Endothelial cell of umbilical vein (primary cell): Measurements from ENCODE around the gene MYO1B. TPM values are rescaled to one million over a fixed set of nuclear protein-coding genes. Genes with fewer than 3 reads are reported as not detected.

Experiments
- BruUV-seq: library from RNA; stranded (reverse); fragments of 400-500 nt; replicated peaks from 2 replicates; lab custom pipeline; 2021; lab: Mats Ljungman, UMichigan
- CTCF ChIA-PET: fragments of 300-600, 350-600 bp; sonication (Branson Sonifier 250); formaldehyde crosslinking; loops from one replicate; lab custom pipeline; 2021; ENCODE audit warnings: antibody characterized with exemption, inconsistent platforms; lab: Charles Lee
- POLR2A ChIA-PET: fragments of 300-600, 350-600 bp; sonication (Branson Sonifier 250); formaldehyde crosslinking; loops from one replicate; lab custom pipeline; 2021; ENCODE audit warnings: antibody characterized with exemption, inconsistent platforms; lab: Charles Lee
- DNase-seq: peaks from one replicate; pipeline ENCODE4 v3.0.0-alpha.2; 2011; ENCODE audit warnings: low read depth, low spot score
- FAIRE-seq: peaks from 2 replicates; lab custom pipeline; 2011; peaks lifted over from hg19 to GRCh38; lab: Jason Lieb, UNC
- H2AFZ ChIP-seq: 2 replicates; pipeline ENCODE4 v1.6.0; 2012; ENCODE audit warnings: low read depth, low read length, control low read depth, inconsistent platforms
- H3K27ac ChIP-seq: 2 replicates; pipeline ENCODE4 v1.5.1; 2011; ENCODE audit warnings: low read depth, mild to moderate bottlenecking, control low read depth, low read length, moderate library complexity; ENCODE audit not compliant: insufficient read depth
- H3K27me3 ChIP-seq, 2 experiments: 2 replicates each; pipeline versions ENCODE4 v1.6.0 to v1.6.1; 2011; ENCODE audit warnings: low read length in 2 of 2, mixed read lengths in 1 of 2; ENCODE audit not compliant: control insufficient read depth in 2 of 2, insufficient read depth in 2 of 2
- H3K36me3 ChIP-seq, 2 experiments: 2 replicates in 1 of 2; 3 replicates in 1 of 2; pipeline ENCODE4 v1.5.1; 2011; ENCODE audit warnings: low read length in 2 of 2, mild to moderate bottlenecking in 1 of 2, moderate library complexity in 1 of 2; ENCODE audit not compliant: control insufficient read depth in 2 of 2, insufficient read depth in 2 of 2; ENCODE audit errors: extremely low read depth in 1 of 2
- H3K4me1 ChIP-seq: 3 replicates; pipeline ENCODE4 v1.5.1; 2011; ENCODE audit warnings: mild to moderate bottlenecking, low read length; ENCODE audit not compliant: control insufficient read depth, insufficient read depth; ENCODE audit errors: extremely low read depth
- H3K4me2 ChIP-seq: 2 replicates; pipeline ENCODE4 v1.6.1; 2011; ENCODE audit warnings: low read length, control low read depth, mixed read lengths; ENCODE audit not compliant: insufficient read depth
- H3K4me3 ChIP-seq, 3 experiments: fragments of 200-600 bp in 1 of 3; sonication (generic), shearing (Covaris generic) in 1 of 3; replicated peaks in 1 of 3; 2 replicates each; pipeline ENCODE4 v1.5.1; 2011 to 2016; ENCODE audit warnings: control low read depth in 3 of 3, low read length in 3 of 3, mild to moderate bottlenecking in 2 of 3, inconsistent platforms in 1 of 3, low read depth in 1 of 3, moderate library complexity in 1 of 3; ENCODE audit not compliant: insufficient read depth in 1 of 3
- H3K79me2 ChIP-seq: 2 replicates; pipeline ENCODE4 v1.6.0; 2012; ENCODE audit warnings: low read length, inconsistent platforms; ENCODE audit not compliant: control insufficient read depth, insufficient read depth
- H3K9ac ChIP-seq: replicated peaks from 2 replicates; pipeline ENCODE3; 2011; ENCODE audit warnings: low read length, control low read depth; ENCODE audit not compliant: insufficient read depth; ENCODE audit errors: extremely low read depth
- H3K9me1 ChIP-seq: replicated peaks from 3 replicates; pipeline ENCODE4 v1.6.0; 2011; ENCODE audit warnings: mild to moderate bottlenecking, low read length; ENCODE audit not compliant: control insufficient read depth, insufficient read depth; ENCODE audit errors: extremely low read depth
- H3K9me3 ChIP-seq: replicated peaks from 2 replicates; pipeline ENCODE4 v1.5.1; 2012; ENCODE audit warnings: low read length, inconsistent platforms; ENCODE audit not compliant: control insufficient read depth, insufficient read depth
- H4K20me1 ChIP-seq: replicated peaks from 2 replicates; pipeline ENCODE3; 2011; ENCODE audit warnings: mild to moderate bottlenecking, low read length; ENCODE audit not compliant: control insufficient read depth, insufficient read depth; ENCODE audit errors: extremely low read depth
- FOS ChIP-seq: IDR thresholded peaks from 2 replicates; pipeline ENCODE4 v1.6.1; 2011; ENCODE audit warnings: mild to moderate bottlenecking, low read length, moderate library complexity, borderline replicate concordance; ENCODE audit not compliant: insufficient read depth
- JUN ChIP-seq: IDR thresholded peaks from 2 replicates; pipeline ENCODE4 v1.6.1; 2011; ENCODE audit warnings: borderline replicate concordance, low read depth; ENCODE audit not compliant: insufficient read length, insufficient read depth
- POLR2AphosphoS5 ChIP-seq: IDR thresholded peaks from 2 replicates; pipeline ENCODE4 v1.6.1; 2012; ENCODE audit warnings: low read depth, mild to moderate bottlenecking, control low read depth, low read length, moderate library complexity; ENCODE audit not compliant: insufficient read depth
- dilution Hi-C: fragments of 300-500 bp; cut with MboI; formaldehyde crosslinking; loops from one replicate; pipeline ENCODE4 v1.15.0; 2019; ENCODE audit warnings: low sequenced_read_pairs; ENCODE audit not compliant: extremely low pct_ligation_motif_present
- intact Hi-C: fragments of 100-400 bp; cut with micrococcal nuclease; formaldehyde crosslinking; loops from one replicate; pipeline ENCODE4 v1.10.0; 2022
- polyA plus RNA-seq, 4 experiments: library from polyadenylated mRNA; depleted of rRNA in 3 of 4; stranded (reverse) in 3 of 4; unstranded in 1 of 4; fragments of >200 nt; gene quantifications; 2 replicates each; pipeline versions ENCODE4 v1.2.1 to v1.2.3, GENCODE V29; 2011 to 2012; ENCODE audit warnings: missing spikeins in 1 of 4
- total RNA-seq: library from RNA; stranded (reverse); gene quantifications from 2 replicates; pipeline ENCODE4 v1.2.3, GENCODE V29; 2021
- TF ChIP-seq, protein P1 (sequence below), 2 donors: IDR thresholded peaks; 1 replicate in 1 of 2; 2 replicates in 1 of 2; pipeline ENCODE4 v1.5.1; 2011; ENCODE audit warnings: low read length in 2 of 2, mild to moderate bottlenecking in 2 of 2, moderate library complexity in 2 of 2, control low read depth in 1 of 2, inconsistent platforms in 1 of 2, low read depth in 1 of 2; ENCODE audit not compliant: insufficient read depth in 1 of 2; ENCODE audit errors: extremely low read depth in 1 of 2

The MYO1B gene
- total and polyA plus RNA-seq, 2 donors (not counting 3 experiments of a cell fraction or from before 2014, with no cell fraction given) = 8.7 to 51.1 TPM

DNA sequence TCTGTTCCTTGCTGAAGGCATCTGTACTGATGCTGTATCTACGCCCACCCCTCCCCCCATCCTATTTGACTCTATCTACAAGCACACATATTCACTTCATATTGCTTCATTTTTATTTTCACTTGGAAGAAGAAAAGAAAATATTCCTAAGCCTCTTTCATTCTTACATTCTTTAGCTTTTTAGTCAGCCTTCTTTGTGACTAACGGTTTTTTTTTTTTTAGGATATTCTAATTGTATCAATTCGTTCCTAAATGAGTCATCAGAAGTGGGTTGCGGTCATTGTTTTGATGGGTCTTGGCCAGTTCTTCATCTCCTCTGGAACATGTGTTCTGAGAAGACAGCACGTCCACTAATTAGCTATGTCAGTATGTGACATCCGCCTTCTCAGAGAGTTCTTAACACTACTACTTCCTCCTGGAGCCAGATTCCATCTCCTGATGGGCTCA is 88.7 kb downstream of the MYO1B start:
- dilution Hi-C loops (no loop called here), intact Hi-C loops (no loop called here)
- FAIRE-seq = no peak
- ChIA-PET CTCF (interaction anchor here (0.8 to 1.4 kb wide), 3 partner anchors 11 to 21 kb away, joined by 3 to 4 read pairs (median 3); no protein-coding TSS in a partner anchor), POLR2A (no interaction called here)
- no TSS peak for BruUV-seq
- H3K4me1 ChIP-seq = no peaks in the 10 kb centered on the region
- H3K79me2 ChIP-seq = no peaks in the 10 kb centered on the region
- H3K9me1 ChIP-seq = no peaks in the 10 kb centered on the region
- H2AFZ ChIP-seq = no peak overlapping the region
- H3K27ac ChIP-seq = no peak overlapping the region
- H3K4me2 ChIP-seq = no peak overlapping the region
- DNase-seq = no peak
- H3K9ac ChIP-seq = no peak overlapping the region
- H3K27me3 ChIP-seq = no peaks in the 10 kb centered on the region
- H3K4me3 ChIP-seq = no peak overlapping the region
- no peaks in the 10 kb centered on the region for H3K9me3 ChIP-seq
- H4K20me1 ChIP-seq = no peaks in the 10 kb centered on the region
- TF ChIP-seq POLR2AphosphoS5 (no peak), FOS (peak; percentile 19), JUN (no peak)
- TF ChIP-seq, protein P1, sequence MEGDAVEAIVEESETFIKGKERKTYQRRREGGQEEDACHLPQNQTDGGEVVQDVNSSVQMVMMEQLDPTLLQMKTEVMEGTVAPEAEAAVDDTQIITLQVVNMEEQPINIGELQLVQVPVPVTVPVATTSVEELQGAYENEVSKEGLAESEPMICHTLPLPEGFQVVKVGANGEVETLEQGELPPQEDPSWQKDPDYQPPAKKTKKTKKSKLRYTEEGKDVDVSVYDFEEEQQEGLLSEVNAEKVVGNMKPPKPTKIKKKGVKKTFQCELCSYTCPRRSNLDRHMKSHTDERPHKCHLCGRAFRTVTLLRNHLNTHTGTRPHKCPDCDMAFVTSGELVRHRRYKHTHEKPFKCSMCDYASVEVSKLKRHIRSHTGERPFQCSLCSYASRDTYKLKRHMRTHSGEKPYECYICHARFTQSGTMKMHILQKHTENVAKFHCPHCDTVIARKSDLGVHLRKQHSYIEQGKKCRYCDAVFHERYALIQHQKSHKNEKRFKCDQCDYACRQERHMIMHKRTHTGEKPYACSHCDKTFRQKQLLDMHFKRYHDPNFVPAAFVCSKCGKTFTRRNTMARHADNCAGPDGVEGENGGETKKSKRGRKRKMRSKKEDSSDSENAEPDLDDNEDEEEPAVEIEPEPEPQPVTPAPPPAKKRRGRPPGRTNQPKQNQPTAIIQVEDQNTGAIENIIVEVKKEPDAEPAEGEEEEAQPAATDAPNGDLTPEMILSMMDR (IDR thresholded peaks at IDR 0.05; ENCODE audit: extremely low read depth in 1 of 2, insufficient read depth in 1 of 2, low read depth in 1 of 2, low read length in 2 of 2) = no peak
- H3K36me3 ChIP-seq = no peaks in the 10 kb centered on the region

DNA sequence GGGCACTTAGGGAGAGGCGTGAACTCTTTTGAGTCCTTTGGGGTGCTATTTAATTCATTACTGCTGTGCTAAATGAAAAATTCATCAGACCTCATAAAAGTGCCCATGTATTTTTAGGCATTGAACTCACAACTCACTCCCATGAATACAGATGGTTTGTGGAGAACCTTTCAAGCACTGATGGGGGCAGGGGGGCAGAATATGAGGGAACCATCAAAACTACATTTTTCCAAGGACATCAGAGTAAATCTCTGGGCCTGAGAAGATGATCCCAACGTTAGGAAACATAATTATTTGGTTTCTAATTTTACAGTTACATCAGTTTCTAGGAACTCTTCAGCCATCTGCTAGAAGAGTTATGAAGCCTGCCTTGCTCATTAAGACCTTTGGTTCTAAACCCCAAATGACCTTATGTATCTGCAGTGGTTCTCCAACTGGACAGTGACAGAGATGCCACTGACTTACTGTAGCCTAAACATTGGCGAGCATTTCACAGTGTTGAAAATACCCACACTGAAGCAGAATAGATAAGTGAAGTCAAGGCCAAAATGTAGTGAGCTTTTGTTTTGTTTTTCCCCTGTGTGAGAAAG is 90.8 kb downstream of the MYO1B start:
- H3K9me3 ChIP-seq = no peaks in the 10 kb centered on the region
- no peaks in the 10 kb centered on the region for H3K27me3 ChIP-seq
- H3K4me2 ChIP-seq = no peak overlapping the region
- H3K27ac ChIP-seq = no peak overlapping the region
- no peak overlapping the region for H3K4me3 ChIP-seq
- no peaks in the 10 kb centered on the region for H4K20me1 ChIP-seq
- BruUV-seq = no TSS peak
- TF ChIP-seq POLR2AphosphoS5 = no peak
- no peak for TF ChIP-seq FOS
- TF ChIP-seq, protein P1 (IDR thresholded peaks at IDR 0.05; ENCODE audit: extremely low read depth in 1 of 2, insufficient read depth in 1 of 2, low read depth in 1 of 2, low read length in 2 of 2) = no peak
- H3K9me1 ChIP-seq = no peaks in the 10 kb centered on the region
- FAIRE-seq (no peak), DNase-seq (no peak)
- dilution Hi-C loops = no loop called here
- H3K79me2 ChIP-seq = no peaks in the 10 kb centered on the region
- H3K36me3 ChIP-seq = no peaks in the 10 kb centered on the region
- no peak overlapping the region for H3K9ac ChIP-seq
- H3K4me1 ChIP-seq = no peaks in the 10 kb centered on the region
- ChIA-PET CTCF (no interaction called here), POLR2A (no interaction called here)
- intact Hi-C loops = no loop called here
- H2AFZ ChIP-seq = no peak overlapping the region
